ENCODE results near the gene RND3.

The RND3 gene

DNA sequence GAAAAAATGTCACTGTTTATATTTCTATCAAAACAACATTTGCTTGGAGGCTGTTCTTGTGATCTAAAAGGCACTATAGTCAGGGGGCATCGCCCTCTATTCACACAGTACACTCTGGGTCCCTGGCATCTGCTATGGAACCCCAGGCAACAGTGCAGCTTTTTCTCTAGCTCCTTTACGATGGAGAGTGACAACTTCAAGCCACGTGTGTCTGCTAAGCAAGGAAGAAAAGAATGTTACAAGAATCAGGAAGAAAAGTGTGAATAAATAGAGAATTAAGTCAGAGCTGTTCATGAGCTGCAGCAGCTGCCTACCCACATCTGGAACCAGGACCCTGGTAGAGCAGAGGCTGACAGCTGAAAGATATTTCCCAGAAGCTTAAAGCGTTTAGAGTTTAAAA is 11.2 kb downstream of the RND3 start:
- no peak for DNase-seq (ENCODE audit: low read depth, low spot score)

DNA sequence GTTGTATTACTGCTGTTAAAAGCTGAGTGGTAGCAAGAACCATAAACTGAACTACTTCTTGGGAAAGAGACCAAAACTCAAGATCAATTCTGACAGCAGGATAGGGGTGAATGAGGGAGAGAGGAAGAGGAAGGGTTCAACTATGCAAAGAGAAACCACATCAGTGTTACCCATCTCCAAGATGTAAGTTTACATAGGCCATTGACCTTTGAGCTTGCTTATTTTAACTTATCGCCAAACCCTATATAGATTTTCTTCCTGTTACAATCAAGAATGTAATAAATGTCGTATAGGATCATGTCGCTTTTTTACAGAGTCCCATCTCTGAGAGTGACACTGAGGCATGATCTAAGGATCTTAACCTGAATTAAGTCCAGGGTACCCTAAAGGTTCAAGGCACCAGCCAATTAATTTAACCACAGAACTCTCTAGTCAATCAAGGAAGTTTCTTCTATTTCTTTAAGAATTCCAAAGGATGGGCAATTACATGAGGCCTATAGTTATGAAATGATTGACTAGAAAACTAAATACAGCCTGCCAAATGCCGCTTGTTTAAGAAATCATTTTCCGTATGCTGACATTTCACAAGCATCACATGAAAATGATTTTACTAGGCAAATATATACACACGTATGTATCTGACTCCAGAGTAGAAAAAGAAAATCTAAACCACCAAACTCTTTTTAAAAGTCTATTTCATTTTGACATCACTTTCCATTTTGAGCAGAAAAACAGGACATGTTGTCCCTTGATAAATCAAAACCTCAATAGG is 11.8 kb downstream of the RND3 start:
- no peak for DNase-seq (ENCODE audit: low read depth, low spot score)

DNA sequence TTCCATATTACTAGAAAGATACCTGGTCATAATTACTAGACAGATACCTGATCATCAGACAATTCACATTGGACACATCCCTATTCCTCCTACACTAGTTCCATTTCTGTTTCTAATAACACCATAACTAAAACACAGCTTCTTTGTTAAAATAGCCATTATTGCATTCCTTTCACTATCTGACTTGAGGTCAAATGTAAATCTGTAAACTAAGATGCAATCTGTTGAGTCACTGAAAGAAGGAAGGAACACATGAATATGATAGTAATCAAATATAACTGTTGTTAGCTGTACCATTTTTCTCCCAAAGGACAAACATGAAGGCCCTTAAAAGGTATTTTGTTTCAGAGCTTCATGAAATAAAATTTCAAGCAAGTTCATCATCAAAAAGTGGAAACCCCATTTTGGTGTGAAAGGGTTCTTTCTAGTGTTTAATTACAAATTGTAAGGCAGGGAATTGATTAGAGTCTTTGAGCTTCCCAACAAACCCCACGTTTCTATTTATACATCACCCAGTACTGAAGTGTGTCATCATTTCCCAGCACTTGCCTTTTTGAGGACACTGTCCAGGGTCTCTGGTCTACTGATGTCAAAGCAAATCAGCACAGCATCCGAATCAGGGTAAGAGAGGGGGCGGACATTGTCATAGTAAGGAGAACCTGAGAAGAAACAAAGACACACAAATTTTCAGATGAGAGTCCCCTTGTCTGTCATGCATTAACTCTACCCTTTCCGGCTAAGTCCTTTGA is 13.0 kb downstream of the RND3 start:
- DNase-seq (ENCODE audit: low read depth, low spot score): no peak

DNA sequence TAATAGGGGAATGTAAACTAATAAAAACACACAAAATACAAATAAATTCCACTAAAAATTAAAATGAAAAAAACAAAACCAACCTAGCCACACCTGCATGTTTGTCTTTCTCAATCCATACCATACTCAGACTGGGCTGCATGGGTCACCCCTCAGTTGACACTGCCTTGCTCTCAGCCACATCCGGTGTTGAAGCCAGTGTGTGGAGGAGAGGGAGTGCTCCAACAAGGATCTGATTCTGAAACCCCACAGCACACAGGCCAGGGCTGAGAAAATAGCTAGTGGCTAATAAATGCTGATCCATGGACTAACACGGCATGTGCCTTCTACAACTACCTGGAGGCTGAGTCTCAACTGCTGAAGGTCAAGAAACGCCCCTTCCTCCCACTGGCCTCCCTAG is 13.7 kb downstream of the RND3 start:
- DNase-seq (ENCODE audit: low read depth, low spot score): no peak

DNA sequence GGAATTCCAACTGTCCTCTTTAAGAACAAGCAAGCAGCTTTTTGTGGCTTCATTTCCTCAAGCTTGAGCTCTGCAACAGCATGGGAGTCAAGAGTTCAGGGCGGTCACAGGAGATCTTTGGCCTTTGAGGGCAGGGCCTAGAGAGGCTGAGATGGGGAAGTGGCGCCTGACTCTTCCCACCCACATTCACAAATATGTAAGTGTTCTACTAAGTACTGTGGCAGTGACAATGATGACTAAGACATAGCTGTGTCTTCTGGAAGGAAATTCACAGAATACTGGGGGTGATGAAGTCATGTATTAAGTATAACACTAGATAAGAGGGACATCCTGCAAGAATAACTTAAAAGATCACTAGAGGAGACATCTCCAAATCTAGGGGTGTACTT is 15.0 kb downstream of the RND3 start:
- DNase-seq (ENCODE audit: low read depth, low spot score): no peak

DNA sequence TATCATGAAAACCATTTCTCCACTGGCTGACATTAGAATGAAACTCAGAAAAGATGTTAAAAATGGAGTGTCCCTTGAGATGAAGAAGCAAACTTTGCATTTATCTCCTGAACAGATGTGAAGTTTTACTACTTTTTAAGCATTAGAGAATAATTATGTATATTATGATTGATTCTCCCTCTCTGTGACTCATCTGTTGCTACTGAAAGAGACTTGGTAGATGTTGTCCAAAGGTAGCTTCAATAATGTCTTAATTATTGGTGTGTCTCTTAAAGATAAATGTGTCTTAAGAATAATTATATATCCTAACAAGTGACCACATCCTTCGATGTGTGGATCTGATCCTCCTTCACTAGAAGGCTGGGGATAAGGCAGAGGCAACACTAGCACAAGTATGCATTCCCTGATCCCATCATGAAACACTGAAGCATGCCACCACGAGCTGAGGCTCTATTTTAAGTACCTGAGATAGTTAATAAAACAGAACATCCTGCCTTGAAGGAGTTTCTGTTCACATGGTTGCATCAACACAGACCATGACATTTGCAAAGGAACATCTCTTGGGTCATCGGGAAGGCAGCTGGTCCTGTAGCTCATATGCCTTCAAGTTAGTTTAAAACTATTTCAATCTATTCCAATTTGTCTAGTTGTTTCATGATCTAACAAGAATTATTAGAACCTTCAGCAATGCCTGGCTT is 15.5 kb downstream of the RND3 start:
- no peak for DNase-seq (ENCODE audit: low read depth, low spot score)

DNA sequence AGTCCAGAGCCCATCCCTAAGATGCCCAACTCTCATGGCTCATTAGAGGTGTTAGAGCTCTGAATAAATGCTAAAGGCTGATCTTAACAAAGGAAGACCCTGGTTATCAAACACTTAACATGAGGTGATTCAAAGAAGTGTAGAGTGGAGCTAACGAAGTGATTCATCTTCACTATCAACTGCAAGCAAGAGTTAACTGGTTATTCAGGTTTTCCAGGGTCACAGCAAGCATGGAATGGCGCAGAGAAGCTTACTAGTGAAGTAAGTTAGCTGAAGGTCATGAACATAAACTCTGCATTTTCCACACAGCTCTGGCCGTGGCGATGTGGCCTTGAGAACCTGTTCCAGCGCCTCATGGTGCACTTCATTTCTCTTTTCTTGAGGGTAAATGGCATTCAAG is 17.0 kb downstream of the RND3 start:
- no peak for DNase-seq (ENCODE audit: low read depth, low spot score)

DNA sequence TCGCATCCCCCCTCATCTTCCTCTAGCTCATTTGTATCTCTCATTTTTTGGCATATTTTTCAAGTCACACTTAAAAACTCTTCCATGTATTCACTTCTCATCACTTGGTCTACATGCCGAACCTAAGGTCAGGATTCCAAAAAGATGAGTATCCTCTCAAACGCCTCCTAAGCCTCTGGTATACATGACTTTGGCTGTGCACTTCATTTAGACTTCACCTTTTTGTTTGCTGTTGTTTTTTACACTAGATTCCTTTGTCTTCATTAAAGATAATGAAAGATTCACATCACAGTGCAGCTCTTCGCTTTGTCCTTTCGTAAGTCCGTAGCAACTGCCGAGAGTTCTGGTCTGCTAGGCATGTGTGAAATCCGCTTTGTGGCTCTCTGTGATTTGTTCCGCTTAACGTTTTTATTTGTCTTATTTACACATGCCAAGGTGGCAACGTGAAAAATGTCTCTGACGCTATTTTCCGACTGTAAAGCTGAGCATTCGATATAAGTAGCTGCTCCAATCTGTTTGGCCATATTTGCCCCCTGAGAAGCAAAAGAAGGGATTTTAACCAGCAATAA is 17.7 kb downstream of the RND3 start:
- DNase-seq (ENCODE audit: low read depth, low spot score): no peak

DNA sequence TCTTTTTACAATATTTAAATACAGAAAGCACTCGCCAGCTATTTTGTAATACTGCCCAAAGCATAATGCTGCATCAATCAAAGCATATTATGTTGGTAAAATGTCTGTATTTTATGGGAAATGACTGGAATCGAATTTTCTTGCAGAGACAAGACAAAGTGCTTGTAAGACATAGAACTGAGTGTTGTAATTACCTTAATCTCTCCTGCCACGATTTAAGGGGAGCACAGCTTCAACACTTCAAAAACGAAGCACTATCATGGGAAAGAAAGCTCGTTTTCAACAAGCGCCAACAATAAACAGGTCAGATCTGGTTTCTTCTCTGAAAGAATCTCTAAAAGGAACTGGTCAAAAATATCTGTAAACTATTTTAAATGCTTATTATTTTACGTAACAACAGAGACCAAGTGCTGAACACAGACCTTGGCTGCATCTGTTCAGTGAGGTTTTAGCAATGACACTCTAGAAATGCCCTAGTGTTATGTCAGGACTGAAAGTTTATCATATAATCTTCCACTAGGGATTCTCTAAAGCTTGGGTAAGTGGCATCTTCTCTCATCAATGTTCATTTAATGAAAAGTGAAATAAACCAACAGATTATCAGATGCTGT is 19.0 kb downstream of the RND3 start:
- DNase-seq (ENCODE audit: low read depth, low spot score): no peak

DNA sequence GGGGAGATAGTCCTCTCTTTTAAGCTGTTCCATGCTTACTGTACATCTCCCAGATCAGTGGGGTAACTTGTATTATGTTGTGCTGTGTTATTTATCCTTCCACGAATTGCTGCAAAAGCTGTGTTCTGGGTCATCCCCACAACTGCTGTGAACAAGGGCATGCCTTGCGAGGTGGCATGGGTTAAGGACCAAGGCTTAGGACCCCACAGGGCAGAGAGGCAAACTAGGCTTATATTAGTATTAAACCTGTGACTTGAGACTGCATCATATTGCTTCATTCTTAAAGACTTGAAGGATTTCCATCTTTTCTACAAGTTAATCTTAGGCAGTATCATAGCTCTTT is 19.9 kb downstream of the RND3 start:
- no peak for DNase-seq (ENCODE audit: low read depth, low spot score)

DNA sequence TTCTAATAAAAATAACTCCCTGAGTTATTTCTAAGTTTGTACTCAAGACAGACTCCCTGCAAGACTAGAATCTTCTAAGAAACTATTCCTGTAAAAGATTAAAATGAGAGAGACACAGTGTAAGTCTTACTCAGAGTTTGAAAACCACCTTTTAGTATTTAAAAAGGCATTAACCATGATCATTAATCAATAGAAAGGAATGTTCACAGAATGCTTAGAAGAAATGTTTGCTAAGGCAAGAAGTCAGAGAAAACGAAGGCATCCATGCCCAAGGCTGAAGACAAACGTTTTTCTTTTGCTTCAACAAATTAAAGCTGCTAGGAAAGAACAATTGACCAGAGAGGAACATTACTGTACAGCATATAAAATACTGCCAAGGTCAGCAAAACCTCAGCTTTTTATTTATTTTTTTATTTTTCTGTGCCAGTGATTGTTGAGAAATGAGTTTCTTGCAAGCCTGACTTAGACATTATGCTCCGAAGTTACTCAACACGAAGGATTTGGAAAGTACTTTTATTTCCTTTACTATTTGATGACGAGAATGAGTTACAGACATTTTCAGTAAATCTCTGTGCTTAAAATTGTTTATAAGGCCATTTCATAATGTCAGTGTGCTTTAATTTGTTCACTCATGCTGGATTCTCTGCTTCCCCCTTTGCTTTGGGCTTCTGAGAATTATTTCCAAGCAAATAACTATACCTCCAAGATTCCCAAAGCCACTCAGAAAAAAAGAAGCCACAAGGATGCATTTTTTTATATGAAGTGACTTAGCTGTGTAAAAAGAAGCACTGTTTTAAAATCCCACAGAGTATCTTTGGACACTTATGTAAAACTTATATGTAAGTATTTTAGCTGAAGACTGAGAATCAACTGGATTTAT is 20.5 kb downstream of the RND3 start:
- DNase-seq (ENCODE audit: low read depth, low spot score): no peak

DNA sequence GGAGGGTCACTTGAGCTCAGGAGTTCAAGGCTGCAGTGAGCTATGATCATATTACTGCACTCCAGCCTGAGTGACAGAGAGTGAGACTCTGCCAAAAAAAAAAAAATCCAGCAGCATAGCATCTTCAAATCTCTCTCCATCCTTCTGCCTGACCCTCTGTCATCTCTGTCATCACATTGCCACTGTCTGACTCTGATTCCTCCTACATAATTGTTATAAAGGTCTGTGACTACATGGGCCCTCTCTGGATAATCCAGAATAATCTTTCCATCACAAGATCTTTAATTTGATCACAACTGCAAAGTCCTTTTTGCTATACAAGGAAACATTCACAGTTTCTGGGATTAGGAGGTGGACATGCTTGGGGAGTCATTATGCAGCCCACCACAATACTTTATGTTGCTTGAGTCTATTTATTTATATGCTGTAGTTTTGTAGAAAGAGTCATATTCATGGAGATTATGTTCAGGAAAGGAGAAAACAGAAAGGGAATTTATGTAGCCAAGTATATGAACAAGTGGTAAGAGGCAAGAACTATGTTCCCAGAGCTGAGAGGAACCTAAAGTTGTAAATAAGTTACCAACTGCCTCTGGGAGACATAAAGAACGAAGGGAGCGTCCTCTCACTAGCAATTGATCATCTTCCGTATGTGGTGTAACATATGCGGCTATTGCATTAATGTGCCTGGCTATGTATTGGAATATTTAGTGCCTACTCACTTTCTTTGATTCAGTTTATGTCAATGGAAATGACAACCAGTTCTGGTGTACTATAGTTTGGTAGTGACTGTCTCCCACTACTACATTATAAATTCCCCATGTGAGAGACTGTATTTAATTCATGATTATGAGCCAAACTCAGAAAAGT is 21.5 kb downstream of the RND3 start:
- no peak for DNase-seq (ENCODE audit: low read depth, low spot score)

DNA sequence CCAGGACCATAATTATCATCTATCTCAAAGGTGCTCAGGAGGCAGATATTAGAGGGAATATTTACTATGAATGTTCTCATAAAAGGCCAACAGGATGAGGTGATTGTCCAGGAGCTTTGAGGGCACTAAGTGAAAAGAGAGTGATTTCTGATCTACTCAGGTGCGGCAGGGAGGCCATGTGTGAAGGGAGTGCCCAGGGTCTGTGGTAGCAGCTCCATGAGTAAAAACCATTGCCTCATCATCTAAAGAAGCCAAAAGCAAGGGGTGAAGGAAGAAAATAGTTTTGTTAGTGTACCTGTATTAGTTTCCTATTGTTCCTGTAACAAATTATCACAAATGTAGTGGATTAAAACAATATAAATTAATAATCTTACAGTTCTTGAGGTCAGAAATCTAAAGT is 22.5 kb downstream of the RND3 start:
- no peak for DNase-seq (ENCODE audit: low read depth, low spot score)

DNA sequence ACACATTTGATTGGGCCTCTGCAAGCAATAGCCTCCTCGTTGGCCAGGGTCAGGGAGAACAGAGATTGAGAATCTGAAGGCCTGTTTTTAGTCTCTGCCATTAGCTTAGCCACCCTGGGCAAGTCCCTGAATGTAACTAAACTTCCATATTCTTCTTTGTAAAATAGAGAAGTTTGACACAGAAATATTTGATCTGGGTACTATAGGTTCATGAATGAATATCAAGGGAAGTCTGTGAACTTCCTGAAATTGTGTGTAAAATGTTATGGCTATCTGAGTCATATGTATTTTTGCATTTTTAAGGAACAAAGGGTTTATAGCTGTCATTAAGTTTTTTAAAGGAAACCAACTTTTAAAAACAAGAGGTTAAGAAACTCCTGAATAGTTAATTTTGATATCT is 23.2 kb downstream of the RND3 start:
- DNase-seq (ENCODE audit: low read depth, low spot score): no peak

DNA sequence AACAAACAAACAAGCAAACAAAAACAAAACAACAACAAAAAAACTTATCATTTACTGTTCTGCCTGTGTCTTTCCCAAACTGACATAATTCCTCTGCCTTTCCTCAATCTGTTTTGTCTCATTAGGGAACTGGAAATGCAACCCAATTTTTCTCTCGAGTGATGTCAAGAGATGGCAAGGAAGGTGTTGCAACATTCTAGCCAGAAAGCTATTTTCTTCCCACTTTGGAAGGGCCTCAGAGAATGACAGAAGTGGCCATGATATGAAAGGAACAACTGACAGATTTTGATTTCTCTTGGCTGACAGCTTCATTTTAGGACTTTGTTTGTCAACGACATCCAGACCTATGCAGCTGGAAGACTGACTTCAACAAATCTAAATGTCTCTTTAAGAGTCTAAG is 24.7 kb downstream of the RND3 start:
- DNase-seq (ENCODE audit: low read depth, low spot score): no peak

DNA sequence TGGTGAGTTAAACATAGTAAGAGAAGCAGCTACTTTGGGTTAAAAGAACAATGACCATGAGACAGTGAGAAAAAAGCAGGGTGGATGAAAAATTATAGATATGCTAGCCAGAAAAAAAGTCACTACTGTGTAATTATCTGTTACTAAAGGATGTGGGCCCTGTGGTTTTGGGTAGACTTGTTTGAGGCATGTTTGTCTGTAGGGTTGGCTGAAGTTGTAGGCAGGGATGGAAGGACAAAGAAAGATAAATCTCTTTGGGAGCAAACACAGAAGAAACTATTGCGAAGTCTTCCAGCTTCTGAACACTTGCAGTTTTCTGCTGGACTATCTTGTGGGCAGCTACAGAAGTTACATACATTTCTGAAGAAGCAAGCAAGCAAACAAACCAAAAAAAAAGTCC is 28.2 kb downstream of the RND3 start:
- DNase-seq (ENCODE audit: low read depth, low spot score): no peak

DNA sequence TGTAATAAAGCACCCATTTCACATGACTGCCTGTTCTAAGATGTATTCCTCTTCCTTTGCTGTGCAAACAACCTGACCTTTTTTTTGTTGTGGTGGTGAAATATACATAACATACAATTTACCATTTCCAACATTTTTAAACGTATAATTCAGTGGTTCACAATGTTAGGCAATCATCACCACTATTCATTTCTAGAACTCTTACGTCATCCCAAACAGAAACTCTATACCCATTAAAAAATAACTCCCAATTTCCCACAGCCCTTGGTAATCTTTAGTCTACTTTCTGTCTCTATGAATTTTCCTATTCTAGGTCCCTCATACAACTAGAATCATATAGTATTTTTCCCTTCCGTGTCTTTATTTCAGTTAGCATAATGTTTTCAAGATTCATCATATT is 36.7 kb downstream of the RND3 start:
- DNase-seq (ENCODE audit: low read depth, low spot score): no peak

DNA sequence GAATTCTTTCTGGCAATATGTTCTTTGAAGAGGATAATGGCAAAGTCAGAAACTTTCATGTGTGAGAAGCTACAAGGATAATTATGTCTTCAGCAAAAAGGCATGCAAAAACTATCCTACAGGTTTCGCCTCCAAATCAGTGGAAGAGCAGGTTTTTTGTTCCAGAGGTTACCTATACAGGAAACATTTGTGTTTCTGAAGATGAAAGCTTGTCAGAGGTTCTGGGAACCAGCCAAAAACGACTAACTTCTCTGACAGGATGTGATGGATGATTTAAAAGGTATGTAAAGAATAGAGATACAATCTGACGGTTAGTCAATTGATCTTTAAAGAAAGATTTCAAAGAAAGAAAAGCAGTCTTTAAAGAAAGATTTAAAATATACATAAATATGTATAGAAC is 37.6 kb downstream of the RND3 start:
- DNase-seq (ENCODE audit: low read depth, low spot score): no peak

DNA sequence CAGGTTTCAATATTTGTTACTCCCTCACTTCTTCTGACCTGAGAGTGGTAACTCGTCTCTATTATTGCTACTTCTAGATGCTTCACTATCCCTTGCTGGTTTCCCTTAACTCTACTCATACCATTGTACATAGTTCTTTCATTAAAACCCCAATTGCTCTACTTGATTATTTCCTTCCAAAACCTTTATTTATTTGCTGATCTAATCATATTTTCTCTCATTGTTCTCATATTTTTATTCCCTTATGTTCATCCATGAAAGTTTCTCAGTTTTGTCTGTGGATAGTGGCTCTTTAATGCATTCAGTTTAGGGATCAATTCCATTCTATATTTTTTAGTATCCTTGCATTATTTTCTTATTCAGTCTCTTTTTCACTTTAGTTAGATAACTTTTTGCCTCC is 42.1 kb downstream of the RND3 start:
- no peak for DNase-seq (ENCODE audit: low read depth, low spot score)

DNA sequence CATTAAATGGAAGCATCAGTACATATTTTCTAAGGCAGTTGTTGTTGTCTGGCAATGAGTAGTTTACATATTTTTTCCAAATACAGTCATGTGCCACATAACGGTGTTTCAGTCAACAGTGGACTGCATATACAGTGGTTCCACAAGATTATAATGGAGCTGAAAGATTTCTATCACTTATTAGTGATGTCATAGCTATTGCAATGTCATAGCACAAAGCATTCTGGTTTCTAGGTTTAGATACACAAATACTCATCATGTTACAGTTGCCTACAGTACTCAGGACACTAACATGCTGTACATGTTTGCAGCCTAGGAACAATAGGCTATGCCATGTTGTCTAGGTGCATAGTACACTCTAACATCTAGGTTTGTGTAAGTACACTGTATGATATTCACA is 45.0 kb downstream of the RND3 start:
- DNase-seq (ENCODE audit: low read depth, low spot score): no peak
